GM18909 (cell line): ENCODE data around the gene ATP5MC3.
A peak's percentile ranks its signal among the peaks of the same experiment; 100 is the strongest.

Source experiments
- ATAC-seq: cut with Tn5 transposase; IDR thresholded peaks from one replicate; pipeline ENCODE4 v1.9.1; 2021; ENCODE audit warnings: mild to moderate bottlenecking; ENCODE audit not compliant: unreplicated experiment, poor library complexity

Gene ATP5MC3

DNA sequence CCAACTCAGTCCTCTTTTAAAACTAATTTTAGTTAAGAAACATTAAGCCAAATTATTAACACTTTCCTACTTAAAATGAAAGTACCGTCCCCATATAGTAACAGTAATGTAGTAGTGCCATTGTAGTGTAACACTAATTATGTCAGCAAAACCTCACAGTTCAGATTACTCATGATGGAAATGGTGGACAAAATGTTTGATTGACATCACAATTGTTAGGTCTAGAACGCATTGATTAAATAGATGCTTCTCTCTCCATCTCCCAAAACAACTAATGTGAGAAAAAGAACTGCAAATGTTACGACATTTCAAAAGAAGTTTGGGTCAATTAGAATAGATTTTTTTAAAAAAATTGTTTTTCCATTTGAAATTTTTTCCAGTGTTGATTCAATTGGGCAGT is 12.3 kb downstream of the ATP5MC3 start:
- ATAC-seq: no peak

DNA sequence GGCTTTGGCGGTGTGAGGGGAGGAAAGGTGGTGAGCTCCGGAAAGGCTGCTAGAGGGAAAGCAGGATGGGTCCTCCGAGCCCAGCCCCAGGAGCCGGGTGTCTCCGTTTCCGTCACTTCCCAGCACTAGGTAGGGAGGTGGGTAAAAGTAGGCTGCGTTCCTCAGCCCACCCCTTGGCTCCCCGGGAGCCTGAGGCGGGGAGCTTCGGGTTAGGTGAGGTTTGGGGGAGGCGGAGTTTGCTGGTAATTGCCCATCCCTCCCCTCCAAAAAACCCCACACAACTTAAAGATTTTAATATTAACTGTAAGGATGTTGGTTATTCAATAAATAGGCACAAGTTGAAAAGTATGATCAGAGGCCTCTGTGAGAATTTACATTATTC is 13.0 kb downstream of the ATP5MC3 start:
- peak; percentile 26 for ATAC-seq

DNA sequence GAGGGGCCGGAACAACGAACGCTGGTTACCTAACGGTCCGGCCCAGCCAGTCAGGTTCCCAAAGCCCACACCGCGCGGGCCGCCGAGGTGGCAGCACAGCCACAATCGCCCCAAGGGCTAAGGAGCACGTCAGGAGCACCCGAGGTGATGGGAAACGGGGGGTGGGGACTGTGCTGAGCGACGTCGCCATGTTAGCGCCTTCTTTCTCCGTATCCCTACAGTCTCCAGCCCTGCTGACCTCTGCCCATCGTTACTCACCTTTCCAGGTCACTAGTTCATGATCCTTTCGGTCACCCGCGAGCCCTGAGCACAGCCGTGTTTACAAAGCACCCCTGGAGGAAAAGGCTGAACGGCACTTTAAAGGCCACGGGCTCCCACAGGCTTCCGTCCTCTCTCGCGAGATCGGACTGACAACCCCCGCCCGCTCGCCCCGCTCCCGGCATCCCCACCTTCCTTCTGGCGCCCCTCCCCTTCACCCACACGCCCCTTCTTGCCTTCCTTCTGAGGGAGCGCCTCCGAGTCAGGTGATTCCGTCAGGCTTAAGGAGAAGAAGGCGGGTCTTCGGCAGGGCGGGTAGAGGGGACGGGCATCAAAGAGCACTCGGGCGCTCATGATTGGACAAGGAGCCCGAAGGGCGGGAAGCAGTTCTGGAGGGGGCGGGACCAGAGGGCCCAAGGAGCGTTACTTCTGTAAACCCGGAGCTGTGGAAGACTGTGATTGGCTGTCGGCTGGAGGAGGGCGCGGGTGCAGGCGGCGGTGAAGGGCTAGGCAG is 13.5 kb downstream of the ATP5MC3 start, which contains the start of gene ATF2:
Gene ATF2, minus strand, starts transcription at position 412 of the 772 bp plus-strand sequence. CDS start 31,760 bp downstream, outside the sequence.
- peak; percentile 97 for ATAC-seq

DNA sequence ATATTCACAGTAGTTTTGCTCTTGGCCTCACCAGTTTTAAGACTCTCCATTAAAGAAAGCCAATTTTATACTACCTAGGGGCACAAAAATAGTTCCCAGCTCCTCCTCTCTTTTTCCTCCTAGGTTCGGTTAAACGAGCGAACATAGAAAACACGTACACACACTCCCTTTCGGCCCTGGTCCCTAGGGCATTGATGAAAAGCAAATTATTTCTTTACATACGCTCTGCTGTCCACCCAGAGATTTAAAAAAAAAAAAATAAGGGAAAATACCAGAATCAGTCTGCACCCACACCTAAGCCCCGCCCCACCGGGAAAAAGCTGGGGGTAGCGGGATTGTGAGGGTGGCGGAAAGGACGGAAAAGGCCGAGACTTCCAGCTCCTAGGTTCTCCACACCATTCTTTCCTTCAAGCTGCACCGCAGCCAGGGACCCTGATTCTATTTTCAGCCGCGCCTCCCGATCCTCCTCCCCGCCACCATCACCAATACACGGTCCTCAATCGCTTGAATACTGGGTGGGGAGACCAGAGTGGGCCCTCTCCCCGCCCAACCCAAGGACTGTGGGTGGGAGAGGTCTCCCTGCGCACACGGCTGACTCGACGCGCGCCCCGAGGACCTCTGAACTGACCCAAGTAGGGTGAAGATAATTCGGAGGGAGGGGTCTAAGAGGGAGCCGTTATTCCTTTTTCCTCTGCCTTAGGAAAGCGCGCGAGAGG is 14.3 kb downstream of the ATP5MC3 start:
- ATAC-seq: peak; percentile 2

DNA sequence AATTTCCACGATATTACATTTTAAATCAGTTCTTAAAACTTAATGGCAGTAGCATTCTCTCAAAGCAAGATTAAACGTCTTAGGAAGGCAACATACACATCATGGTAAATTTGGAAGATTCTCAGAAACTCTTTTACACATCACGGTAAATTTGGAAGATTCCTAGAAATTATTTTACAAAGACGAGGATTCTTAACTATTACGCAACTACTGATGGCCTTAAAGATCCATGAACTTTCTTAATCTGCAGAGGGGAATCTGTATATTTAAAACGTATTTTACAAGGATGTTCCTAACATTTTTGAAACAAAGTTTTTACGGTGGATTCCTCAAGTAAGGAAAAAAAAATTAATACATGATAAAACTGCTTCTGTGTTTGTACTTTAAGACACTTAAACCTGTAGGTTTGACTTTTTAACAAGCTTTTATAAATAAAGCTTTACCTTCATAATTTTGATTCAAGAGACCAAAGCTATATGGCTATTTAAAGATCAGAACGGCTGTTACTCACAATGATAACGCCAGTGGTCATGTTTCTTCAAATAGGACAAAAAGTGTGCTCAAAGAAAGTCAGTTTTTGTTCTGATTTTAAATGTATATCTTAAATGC is 15.2 kb downstream of the ATP5MC3 start:
- no peak for ATAC-seq

DNA sequence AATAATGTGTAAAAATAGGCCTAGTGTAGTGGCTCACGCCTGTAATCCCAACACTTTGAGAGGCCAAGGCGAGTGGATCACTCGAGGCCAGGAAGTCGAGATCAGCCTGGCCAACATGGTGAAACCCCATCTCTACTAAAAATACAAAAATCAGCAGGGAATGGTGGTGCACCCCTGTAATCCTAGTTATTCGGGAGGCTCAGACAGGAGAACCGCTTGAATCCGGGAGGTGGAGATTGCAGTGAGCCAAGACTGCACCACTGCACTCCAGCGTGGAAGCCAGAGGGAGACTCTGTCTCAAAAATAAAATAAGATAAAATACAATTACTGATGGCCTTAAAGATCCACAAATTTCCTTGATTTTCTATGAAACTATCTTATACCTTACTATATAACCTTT is 17.3 kb downstream of the ATP5MC3 start:
- no peak for ATAC-seq

DNA sequence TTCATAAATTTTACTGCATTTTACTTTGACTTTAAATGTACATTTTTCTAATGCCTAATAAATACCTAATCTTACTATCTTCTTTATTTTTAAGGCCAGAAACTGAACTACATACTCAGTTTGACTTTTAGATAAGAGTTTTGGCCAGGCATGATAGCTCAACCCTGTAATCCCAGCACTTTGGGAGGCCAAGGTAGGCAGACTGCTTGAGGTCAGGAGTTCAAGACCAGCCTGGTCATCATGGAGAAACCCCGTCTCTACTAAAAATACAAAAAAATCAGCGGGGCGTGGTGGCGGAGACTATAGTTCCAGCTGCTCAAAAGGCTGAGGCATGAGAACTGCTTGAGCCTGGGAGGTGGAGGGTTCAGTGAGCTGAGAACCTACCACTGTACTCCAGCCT is 22.6 kb downstream of the ATP5MC3 start:
- ATAC-seq: no peak

DNA sequence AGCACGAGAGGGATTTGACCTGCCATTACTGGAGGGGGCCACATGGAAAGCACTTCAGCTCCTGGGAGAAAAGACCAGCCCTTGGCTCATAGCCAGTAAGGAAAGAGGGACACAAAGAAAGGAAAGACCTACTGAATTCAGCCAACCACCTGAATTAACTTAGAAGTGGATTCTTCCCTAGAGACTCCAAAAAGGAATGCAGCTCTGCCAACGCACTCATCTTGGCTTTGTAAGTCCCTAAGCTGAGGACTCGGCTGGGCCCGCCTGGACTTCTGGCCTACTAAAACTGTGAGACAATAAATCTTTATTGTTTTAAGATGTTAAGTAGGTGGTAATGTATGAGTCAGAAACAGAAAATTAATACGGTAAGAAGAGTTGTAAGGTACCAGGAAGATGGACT is 25.0 kb downstream of the ATP5MC3 start:
- ATAC-seq: no peak

DNA sequence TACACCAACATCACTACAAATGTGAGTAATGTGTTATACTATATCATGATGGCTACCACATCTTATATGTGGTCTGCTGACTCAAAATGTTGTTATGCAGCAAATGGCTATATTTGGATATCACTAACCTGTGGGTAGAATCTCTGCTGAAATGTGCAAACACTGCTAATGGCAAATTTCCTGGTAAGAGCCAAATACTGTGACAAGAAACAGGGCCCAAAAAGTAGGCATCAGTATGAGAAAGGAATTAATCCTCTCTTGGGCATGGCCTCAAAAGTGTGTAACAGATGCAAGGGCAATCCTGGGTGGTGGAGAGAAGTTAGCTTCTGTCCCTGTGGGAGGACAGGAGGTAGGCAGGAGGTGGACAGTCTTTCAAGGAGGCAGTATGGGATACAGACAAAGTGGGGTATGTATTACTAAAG is 26.8 kb downstream of the ATP5MC3 start:
- ATAC-seq: peak; percentile 82

DNA sequence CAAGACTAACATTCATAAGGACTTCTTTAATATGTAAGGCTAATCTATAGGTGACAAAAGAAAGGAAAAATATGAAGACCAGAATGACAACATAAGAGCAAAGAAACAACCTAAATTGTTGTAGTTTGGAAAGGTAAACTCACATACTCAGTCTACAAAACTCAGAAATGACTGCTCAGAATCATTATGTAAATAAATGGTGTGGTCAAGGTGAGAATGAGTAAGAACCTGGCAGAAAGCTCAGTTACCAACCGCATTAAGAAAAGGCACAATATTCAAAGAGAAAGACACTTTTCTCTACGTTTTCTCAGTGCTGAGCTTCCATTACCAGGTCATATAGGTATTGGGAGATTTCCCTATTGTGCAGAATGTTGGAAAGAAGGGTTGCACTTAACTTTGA is 29.3 kb downstream of the ATP5MC3 start:
- peak; percentile 75 for ATAC-seq

DNA sequence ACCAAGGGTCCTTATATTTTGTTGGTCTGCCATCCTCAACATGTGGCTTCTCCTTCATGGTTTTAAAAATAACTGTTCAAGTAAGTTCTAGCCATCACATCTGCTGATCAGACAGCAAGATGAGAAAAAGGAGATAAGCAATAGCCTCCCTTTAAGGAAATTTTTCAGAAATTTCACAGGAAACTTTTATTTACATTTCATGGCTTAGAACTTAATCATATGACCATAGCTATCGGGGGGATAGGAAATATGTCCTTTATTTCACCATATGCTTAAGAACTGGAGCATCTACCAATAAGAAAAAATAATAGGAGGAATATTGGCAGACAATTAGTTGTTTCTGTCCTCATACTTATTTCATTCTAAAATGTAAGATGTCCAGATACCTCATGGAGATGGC is 29.7 kb downstream of the ATP5MC3 start:
- ATAC-seq: no peak

DNA sequence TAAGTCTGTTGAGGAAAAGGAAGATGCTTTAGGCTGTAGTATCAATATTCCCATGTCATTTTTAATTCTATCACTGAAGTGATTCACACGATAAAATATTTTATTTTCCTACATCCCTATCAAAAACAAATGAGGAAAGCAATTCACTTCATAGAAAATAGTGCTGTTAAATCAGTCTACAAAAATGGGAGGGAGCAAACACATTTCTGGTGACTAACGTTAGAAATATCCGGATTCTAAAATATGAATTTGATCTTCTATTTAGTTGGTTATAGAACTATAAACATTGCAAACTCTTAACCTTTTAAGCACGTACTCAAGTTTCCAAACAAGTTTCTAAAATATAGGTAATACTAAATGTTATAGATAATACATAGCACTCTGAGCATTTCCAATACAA is 34.3 kb downstream of the ATP5MC3 start:
- no peak for ATAC-seq

DNA sequence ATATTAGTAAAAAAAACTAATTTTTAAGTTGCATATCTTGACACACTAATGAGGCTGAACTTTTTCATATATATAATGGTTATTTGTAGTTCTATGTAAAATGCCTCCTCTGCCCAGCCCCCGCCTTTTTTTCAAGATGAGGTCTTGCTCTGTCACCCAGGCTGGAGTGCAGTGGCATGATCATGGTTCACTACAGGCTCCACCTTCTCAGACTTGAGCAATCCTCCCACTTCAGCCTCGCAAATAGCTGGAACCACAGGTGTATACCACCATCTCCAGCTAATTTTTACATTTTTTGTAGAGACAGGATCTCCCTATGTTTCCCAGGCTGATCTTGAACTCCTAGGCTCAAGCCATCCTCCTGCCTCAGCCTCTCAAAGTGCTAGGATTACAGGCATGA is 37.8 kb downstream of the ATP5MC3 start:
- no peak for ATAC-seq

DNA sequence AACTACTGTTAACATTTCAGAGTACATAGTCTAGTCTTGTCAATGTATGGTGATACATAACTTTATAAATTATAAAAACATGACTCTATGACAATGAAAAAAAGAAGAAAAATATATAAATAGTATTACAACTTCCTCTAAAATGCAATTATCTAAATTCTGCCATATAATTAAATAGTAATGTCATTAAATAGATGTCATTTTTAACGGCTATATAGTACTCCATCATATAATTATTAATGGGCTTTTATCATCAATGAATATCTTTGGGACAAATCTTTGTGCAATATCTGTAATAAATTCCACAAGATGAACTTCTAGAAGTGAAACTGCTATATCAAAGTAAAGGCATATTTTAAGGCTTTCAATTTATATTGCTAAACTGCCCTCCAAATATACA is 38.3 kb downstream of the ATP5MC3 start:
- no peak for ATAC-seq

DNA sequence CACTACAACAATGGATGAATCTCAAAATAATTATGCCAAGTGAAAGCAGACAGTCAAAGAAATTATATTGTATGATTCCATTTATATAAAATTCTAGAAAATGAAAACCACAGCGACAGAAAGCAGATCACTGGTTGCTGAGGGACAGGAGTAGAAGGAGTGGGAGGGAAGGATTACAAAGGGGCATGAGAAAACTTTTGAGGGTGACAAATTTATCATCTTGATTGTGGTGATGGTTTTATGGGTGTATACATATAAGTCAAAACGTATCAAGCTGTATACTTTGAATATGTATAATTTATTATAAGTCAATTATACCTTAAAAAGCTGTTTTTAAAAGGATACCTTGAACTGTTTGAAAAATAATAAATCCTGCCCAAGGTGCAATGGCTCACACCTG is 41.2 kb downstream of the ATP5MC3 start:
- ATAC-seq: no peak

DNA sequence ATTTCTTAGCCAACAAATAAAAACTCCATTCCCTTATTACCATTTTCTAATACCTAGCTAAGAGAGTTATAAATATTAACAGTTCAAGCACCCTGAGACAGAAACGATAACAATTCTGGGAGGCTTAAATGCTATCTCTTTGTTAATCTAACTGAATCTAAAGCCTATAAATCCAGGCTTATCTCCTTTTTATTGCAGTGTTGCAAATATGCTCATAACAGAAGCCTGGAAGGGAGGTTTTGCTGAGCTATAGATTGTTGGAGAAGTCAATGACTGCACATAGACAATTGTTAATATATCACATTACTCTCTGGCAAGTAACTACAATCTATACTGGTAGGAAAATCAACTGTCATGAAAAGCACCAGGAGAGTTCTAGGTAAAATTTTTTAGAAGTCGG is 43.7 kb downstream of the ATP5MC3 start:
- ATAC-seq: no peak

DNA sequence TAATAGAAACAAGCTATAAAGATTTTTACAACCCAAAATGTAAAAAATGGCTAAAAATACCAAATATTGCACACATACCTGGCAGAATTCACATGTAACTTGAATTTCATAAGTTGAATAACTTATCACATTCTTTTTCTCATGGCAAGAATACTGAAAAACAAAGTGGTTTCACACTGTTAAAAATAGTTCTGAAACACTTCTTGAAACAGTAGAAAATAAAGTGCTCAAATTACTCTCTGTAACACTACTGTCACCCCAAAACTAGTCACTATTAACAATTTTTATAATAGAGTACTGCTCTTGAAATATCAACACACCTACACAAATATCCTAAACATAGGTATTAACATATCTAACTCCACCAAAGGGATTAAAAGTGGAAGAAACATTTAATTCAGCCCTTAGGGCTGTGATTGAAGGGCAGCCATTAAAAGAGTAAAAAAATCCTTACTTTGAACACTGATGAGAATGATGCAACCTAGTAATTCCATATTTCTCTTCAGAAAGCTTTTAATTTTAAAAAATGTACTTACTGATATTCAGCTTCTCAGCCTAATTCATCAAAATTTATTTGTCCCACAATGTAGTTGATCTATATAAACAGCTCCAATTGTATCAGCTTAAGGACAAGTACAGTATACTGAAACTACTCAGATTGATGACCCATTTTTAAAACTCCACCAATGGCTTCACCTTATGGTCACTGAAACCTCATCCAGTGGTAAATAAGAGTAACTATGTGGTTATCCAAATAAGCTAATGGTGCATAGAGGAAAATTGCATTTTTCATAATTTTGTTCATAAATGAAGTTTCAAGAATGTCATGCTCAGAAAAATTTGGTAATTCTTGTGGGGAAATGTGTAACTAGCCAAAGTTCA is 44.9 kb downstream of the ATP5MC3 start:
- ATAC-seq: peak; percentile 74

DNA sequence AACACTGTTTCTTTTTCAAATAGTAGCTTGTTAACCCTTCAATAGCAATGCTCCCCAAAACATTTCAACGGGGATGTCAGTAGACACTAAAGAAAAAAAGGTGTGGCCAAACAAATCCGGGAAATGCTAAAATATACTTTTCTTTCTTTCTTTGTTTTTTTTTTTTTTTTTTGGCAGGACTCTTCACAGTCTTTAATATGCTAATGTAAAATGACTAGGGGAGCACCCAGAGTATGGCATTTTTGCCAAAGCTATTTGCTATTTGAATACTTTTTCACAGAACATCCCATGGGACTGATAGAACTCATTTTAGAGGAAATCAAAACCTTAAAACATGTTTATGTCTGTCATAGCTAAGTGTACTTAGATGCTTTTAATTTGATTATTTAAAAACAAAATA is 45.6 kb downstream of the ATP5MC3 start:
- ATAC-seq: no peak

DNA sequence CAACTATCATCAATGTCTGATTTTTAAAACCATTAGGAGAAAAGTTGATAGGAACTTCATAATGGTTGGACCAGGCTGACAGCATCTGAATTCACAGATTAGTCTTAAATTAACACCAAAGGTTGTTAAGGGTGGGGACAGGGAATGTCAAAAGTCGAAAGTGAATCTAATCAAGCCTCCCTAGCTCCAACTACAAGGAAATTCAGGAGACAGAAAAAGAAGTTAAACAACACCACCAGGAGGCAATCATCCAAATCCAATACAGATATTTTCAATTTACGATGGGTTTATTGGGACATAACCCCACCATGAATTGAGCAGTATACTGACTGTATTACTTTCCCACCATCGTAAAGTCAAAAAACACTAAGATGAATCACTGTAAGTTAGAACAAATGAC is 46.3 kb downstream of the ATP5MC3 start:
- no peak for ATAC-seq

DNA sequence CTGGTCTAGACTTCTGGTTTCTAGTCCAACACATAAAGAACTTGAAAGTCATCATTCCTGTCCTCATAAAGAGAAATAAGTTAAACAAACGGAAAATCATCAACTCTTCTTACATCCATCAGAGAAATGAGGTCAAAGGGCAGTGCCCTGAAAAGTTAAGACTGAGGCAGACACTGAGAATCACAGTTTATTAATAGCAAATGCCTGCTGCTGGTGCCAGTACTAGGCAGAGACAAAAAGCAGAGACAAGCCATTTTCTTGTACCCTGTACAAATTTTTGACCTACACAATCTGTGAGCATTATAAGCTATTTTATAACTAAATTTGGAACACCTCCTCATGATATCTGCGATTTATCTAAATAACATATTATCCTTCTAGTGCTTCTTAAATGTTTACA is 50.3 kb downstream of the ATP5MC3 start:
- no peak for ATAC-seq
